ENCODE results near the gene PER3.

GRCh38 chr1:7862211-7863060 is 78.3 kb downstream of the PER3 start:
- no peak for TF ChIP-seq ZFP30 (CRISPR knock-in tag; IDR thresholded peaks at IDR 0.05)
- TF ChIP-seq ESRRG (CRISPR knock-in tag; IDR thresholded peaks at IDR 0.05) = no peak
- TF ChIP-seq CREB5 (CRISPR knock-in tag; IDR thresholded peaks at IDR 0.05; ENCODE audit: low read depth) = no peak
